Measurements from ENCODE around the gene MS4A4E. TPM values are rescaled to one million over a fixed set of nuclear protein-coding genes. Genes with fewer than 3 reads are reported as not detected.
A peak's percentile ranks its signal among the peaks of the same experiment; 100 is the strongest.

The MS4A4E gene
- total RNA-seq, 2 experiments from 2014 or later, result not detected

DNA sequence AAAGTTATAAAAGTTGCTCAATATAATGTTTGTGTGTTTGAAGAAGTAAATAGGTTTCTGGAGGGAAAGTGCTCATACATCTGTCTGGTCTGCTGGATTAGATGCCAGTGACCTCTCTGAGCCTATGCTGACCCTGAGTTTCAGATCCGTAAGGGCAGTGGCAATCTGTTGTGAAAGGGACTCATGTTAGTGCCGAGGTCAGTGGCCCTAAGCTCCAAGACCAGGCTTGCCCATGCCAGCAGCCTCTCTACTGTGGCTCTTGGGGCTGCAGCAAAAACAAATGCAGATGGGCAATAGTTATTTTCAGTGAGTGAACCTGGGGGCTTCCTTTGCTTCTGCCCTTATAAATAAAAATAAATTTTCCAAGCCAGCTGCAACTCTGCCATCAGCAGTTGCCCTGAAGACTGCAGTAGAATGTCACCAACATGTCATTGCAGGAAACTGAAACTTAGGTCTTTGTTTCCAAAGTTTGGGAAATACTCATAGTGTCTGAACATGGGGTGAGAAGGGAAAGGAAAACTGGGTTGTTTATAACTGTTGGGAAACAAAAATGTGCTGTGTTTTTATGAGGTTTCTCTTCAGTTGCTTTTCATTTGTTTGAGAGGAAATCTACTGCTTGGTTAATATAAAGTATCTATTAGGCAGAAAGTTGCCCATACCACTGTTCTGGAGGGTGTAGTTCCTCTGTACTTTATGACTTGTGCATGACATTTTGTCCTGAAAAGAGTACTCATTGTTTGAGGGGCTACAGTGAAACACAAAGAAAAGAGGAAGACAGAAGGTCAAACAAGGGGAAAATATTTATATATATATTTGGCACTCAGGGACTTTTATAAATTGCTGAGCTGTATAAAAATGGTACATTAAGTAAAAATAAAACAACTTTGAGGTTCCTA lies 9.5 kb upstream of the MS4A4E start:
- H3K4me1 Mint-ChIP-seq, result no peaks in the 10 kb centered on the region
- no peak overlapping the region for H3K27ac Mint-ChIP-seq
- ChIA-PET POLR2A (no interaction called here), CTCF (interaction anchor here (2.1 kb wide), 1 partner anchor 12 kb away, joined by 10 read pairs; no protein-coding TSS in a partner anchor)
- H3K9me3 Mint-ChIP-seq, result peaks cover 6% of the 10 kb centered on the region
- H3K36me3 Mint-ChIP-seq (ENCODE audit: low read depth), result no peaks in the 10 kb centered on the region
- H3K27me3 Mint-ChIP-seq, result peaks cover 23% of the 10 kb centered on the region
- no peak overlapping the region for H3K4me3 Mint-ChIP-seq
- no peak for DNase-seq

DNA sequence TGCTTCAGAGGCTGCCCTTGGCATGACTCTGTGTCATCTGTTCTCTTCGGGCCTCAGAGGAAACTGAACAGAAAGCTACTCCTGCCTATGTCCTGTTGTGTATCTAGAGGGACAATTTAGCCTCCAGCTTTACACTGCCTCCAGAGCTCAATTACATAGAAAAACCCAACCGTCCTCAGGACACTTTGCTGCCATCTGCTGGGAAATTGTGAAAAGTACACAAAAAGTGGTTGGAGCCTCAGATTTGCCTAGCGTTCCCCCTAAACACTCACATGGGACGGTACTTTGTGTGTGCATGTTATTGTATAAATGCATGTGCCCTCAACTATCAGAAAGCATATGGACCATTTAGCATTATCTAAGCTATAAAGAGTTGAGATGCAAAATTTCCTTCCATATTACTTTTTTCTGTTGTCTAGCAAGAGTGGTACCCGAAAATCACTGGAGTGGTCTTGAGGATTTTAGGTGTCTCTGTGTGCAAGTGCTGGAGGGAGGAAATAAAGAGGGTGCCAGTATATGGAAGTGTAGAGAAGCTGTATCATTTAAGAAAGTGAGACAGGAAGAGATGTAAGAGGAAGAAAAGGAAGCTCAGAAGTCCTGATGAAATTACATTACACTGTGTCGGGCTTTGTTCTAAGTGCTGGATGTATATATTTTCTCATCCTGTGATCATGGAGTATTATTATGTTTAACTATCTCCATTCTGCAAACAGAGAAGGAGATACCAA lies 8.7 kb upstream of the MS4A4E start:
- H3K4me3 Mint-ChIP-seq, result no peak overlapping the region
- CTCF ChIA-PET, result interaction anchor here (1.0 to 2.1 kb wide), 3 partner anchors 13 to 168 kb away, joined by 3 to 10 read pairs (median 4); no protein-coding TSS in a partner anchor
- no peaks in the 10 kb centered on the region for H3K4me1 Mint-ChIP-seq
- peaks cover 28% of the 10 kb centered on the region for H3K27me3 Mint-ChIP-seq
- DNase-seq, result peak; percentile 28
- no peaks in the 10 kb centered on the region for H3K36me3 Mint-ChIP-seq (ENCODE audit: low read depth)
- no peak overlapping the region for H3K27ac Mint-ChIP-seq
- POLR2A ChIA-PET, result interaction anchor here (0.6 kb wide), 1 partner anchor 583 kb away, joined by 6 read pairs; the partner anchor contains the start of gene PATL1
- peaks cover 6% of the 10 kb centered on the region for H3K9me3 Mint-ChIP-seq

DNA sequence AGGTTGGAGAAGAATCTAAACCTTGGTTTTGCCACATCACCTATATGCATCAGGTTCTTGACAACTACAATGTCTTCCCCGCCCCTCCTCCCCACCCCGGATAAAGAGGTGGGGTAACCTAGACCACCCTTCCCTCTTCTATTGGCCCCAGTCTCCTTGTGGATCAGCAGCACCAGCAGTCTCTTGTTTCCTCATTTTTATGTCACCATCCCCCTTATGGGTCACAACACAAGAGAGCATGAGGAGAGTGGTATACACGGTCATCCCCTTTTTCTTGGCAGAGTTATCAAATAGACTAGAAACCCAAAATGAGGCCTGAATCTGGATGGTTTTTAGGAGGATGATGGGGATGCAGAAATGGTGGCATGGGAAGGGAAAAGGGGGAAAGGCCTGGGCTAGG lies 1.2 kb downstream of the MS4A4E start:
- Mint-ChIP-seq H3K27me3 (peaks cover 20% of the 10 kb centered on the region), H3K4me3 (no peak overlapping the region)

DNA sequence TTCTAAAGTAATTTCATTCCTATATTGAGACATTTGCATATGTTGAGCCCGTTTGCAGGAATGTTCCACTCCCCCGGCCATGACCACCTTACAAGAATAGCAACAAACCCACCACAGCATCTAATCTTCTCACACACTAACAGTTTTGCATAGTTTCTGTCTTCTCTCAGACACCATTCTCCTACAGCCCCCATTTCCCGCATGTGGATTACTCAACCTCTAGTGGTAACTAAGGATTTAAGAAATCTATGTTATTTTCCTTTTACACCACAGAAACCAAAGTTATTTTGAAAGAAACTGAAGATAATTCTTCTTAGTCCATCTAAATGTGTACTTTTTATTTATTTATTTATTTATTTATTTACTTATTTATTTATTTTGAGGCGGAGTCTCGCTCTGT lies 2.3 kb downstream of the MS4A4E start:
- DNase-seq, result no peak
- Mint-ChIP-seq H3K9me3 (no peaks in the 10 kb centered on the region), H3K36me3 (ENCODE audit: low read depth) (no peaks in the 10 kb centered on the region), H3K4me1 (no peaks in the 10 kb centered on the region), H3K27me3 (peaks cover 15% of the 10 kb centered on the region), H3K27ac (no peak overlapping the region), H3K4me3 (no peak overlapping the region)
- POLR2A ChIA-PET, result no interaction called here
- CTCF ChIA-PET, result no interaction called here

More for the DNA sequence above, 1.2 kb downstream of the MS4A4E start:
- no peaks in the 10 kb centered on the region for H3K36me3 Mint-ChIP-seq (ENCODE audit: low read depth)
- ChIA-PET POLR2A (no interaction called here), CTCF (no interaction called here)
- no peak overlapping the region for H3K27ac Mint-ChIP-seq
- no peak for DNase-seq
- no peaks in the 10 kb centered on the region for H3K9me3 Mint-ChIP-seq
- no peaks in the 10 kb centered on the region for H3K4me1 Mint-ChIP-seq

DNA sequence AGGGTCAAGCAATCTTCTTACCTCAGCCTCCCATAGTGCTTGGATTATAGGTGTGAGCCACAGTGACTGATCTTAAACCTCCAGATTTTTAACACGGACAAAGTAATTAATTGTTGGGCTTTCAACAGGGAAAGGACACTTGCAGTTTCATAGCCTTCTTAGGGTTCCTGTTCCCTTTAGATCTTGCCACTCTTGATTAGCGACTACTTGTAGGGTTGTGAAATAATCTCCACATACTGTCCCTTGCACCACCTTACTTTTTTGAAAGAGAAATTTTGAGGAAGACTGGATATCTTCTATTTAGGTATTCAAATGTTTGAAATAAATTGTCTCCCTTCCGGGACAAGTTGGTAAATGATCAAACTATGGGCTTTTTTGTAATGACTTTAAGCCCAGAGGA lies 7.6 kb downstream of the MS4A4E start:
- Mint-ChIP-seq H3K4me1 (no peaks in the 10 kb centered on the region), H3K4me3 (no peak overlapping the region), H3K27ac (no peak overlapping the region), H3K36me3 (ENCODE audit: low read depth) (no peaks in the 10 kb centered on the region), H3K9me3 (no peaks in the 10 kb centered on the region), H3K27me3 (peaks cover 15% of the 10 kb centered on the region)
- DNase-seq, result no peak
- ChIA-PET CTCF (no interaction called here), POLR2A (no interaction called here)

DNA sequence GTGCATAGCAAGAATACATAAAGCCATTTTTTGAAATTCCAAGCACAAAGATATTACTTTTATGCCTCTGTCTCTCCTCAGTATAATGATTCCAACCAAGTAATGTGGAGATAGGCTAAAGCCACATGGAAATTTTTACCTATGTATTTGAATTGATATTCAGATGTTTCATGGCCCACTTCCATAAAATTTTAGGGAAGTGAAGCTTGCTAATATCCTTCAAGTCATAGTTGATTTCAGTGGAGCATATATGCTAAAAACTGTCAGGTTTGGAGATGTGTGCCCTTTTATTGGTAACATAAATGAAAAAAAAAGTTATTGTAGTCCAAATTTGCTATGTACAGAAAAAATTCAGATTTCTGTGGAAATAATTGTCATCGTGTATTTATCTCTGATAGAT lies 12.3 kb downstream of the MS4A4E start:
- H3K9me3 Mint-ChIP-seq, result no peaks in the 10 kb centered on the region
- no peaks in the 10 kb centered on the region for H3K36me3 Mint-ChIP-seq (ENCODE audit: low read depth)
- ChIA-PET POLR2A (no interaction called here), CTCF (no interaction called here)
- no peak for DNase-seq
- H3K27ac Mint-ChIP-seq, result no peak overlapping the region
- H3K27me3 Mint-ChIP-seq, result peaks cover 8% of the 10 kb centered on the region
- H3K4me1 Mint-ChIP-seq, result no peaks in the 10 kb centered on the region
- no peak overlapping the region for H3K4me3 Mint-ChIP-seq

DNA sequence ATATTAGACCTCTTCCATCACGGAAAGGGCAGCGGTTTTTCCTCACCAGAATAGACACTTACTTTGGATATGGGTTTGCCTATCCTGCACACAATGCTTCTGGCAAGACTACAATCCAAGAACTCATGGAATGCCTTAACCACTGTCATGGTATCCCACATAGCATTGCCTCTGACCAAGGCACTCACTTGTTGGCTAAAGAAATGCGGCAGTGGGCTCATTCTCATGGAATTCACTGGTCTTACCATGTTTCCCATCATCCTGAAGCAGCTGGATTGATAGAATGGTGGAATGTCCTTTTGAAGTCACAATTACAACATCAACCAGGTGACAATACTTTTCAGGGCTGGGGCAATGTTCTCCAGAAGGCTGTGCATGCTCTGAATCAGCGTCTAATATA lies 20.8 kb downstream of the MS4A4E start:
- H3K4me3 Mint-ChIP-seq, result no peak overlapping the region
- H3K27ac Mint-ChIP-seq, result no peak overlapping the region
- POLR2A ChIA-PET, result no interaction called here

DNA sequence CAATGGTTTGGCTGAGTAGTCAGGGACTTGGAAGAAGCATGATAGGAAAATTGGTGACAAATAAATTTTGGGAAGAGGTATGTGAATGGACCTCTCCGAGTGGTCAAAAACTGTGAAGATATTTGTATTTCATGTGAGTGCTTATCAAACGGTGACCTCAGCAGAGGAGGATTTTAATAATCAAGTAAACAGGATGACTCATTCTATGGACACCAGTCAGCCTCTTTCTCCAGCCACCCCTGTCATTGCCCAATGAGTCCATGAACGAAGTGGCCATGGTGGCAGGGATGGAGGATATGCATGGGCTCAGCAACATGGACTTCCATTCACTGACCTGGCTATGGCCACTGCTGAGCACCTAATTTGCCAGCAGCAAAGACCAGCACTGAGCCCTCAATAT lies 21.2 kb downstream of the MS4A4E start:
- Mint-ChIP-seq H3K4me3 (no peak overlapping the region), H3K36me3 (ENCODE audit: low read depth) (no peaks in the 10 kb centered on the region), H3K27me3 (peaks cover under 1% of the 10 kb centered on the region), H3K9me3 (no peaks in the 10 kb centered on the region), H3K27ac (no peak overlapping the region), H3K4me1 (no peaks in the 10 kb centered on the region)
- CTCF ChIA-PET, result no interaction called here
- POLR2A ChIA-PET, result no interaction called here
- DNase-seq, result no peak

More for the DNA sequence above, 20.8 kb downstream of the MS4A4E start:
- H3K27me3 Mint-ChIP-seq, result no peaks in the 10 kb centered on the region
- no peaks in the 10 kb centered on the region for H3K36me3 Mint-ChIP-seq (ENCODE audit: low read depth)
- no peaks in the 10 kb centered on the region for H3K4me1 Mint-ChIP-seq
- no peak for DNase-seq
- no peaks in the 10 kb centered on the region for H3K9me3 Mint-ChIP-seq
- CTCF ChIA-PET, result no interaction called here

DNA sequence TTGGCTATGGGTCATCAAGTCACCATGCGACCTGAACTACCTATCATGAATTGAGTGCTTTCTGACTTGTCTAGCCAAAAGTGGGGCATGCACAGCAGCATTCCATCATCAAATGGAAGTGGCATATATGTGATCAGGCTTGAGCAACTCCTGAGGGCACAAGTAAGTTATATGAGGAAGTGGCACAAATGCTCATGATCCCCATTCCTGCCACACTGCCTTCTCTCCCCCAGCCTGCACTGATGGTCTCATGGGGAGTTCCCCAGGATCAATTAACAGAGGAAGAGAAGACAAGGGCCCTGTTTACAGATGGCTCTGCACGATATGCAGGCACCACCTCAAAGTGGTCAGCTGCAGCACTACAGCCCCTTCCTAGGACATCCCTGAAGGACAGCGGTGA lies 21.8 kb downstream of the MS4A4E start:
- ChIA-PET CTCF (no interaction called here), POLR2A (no interaction called here)
- Mint-ChIP-seq H3K36me3 (ENCODE audit: low read depth) (no peaks in the 10 kb centered on the region), H3K4me3 (no peak overlapping the region), H3K27ac (no peak overlapping the region), H3K9me3 (no peaks in the 10 kb centered on the region), H3K4me1 (no peaks in the 10 kb centered on the region), H3K27me3 (peaks cover 4% of the 10 kb centered on the region)
- DNase-seq, result no peak

DNA sequence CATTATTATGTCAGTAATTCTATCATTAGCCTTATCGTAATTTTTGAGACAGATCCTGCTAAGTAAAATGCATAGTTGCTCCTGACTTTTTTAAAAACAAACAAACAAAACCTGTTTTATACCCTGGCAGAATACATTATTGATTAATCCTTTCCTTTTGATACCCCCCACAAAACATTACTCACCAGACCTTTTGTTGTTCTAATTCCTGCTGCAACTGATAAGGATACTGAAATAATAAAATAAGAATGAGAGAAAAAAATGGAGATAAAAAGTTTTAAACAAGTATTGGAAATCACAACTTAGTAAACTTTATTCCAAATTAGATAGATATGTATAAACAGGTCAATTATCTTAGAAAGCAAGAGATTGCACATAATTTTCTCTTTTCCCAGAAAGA lies 28.6 kb downstream of the MS4A4E start:
- no peak for DNase-seq
- Mint-ChIP-seq H3K27me3 (peaks cover 10% of the 10 kb centered on the region), H3K27ac (no peak overlapping the region), H3K4me1 (no peaks in the 10 kb centered on the region), H3K9me3 (no peaks in the 10 kb centered on the region), H3K4me3 (no peak overlapping the region), H3K36me3 (ENCODE audit: low read depth) (no peaks in the 10 kb centered on the region)
- ChIA-PET CTCF (no interaction called here), POLR2A (no interaction called here)

DNA sequence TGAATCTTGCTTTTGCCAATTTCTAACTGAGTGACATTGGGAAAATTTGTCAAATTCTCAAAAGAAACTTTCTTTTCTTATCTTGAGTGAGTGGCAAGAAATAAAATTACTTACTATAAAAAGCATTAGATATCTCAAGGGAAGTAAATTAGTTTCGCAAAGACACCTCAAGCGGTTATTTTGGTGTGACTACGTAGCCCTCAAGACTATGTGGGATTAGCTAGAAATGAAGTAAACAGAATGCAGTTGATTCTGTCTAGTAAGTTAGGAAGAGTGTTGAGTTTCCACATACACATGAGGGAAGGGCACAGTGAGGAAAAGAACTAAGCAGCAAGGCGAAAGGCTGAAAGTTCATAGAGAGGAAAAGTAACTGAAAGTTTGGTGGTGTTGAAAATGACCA lies 31.7 kb downstream of the MS4A4E start:
- POLR2A ChIA-PET, result no interaction called here
- Mint-ChIP-seq H3K27me3 (peaks cover 6% of the 10 kb centered on the region), H3K36me3 (ENCODE audit: low read depth) (no peaks in the 10 kb centered on the region), H3K4me1 (no peaks in the 10 kb centered on the region), H3K4me3 (no peak overlapping the region), H3K27ac (no peak overlapping the region), H3K9me3 (no peaks in the 10 kb centered on the region)
- no peak for DNase-seq
- CTCF ChIA-PET, result no interaction called here

DNA sequence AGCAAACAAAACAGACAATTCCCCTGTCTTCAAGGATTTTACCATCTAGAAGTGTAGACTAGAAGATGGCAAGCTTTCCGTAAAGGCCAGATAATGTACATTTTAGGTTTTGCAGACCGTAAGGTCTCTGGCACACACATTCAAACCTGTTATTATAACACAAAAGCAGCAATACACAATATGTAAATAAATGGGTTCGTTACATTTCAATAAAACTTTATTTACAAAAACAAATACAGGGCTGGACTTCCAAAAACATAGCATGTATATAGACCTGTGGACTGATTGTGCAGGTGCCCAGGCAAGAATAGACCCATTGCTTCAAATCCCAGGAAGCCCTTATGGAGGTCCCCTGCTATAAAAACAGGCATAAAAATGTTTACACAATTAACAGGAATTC lies 33.0 kb downstream of the MS4A4E start:
- no peak for DNase-seq
- no peak overlapping the region for H3K4me3 Mint-ChIP-seq
- peaks cover 3% of the 10 kb centered on the region for H3K27me3 Mint-ChIP-seq
- H3K4me1 Mint-ChIP-seq, result no peaks in the 10 kb centered on the region
- CTCF ChIA-PET, result interaction anchor here (1.1 kb wide), 1 partner anchor 58 kb away, joined by 3 read pairs; no protein-coding TSS in a partner anchor
- POLR2A ChIA-PET, result no interaction called here
- no peaks in the 10 kb centered on the region for H3K9me3 Mint-ChIP-seq
- no peak overlapping the region for H3K27ac Mint-ChIP-seq
- H3K36me3 Mint-ChIP-seq (ENCODE audit: low read depth), result no peaks in the 10 kb centered on the region

DNA sequence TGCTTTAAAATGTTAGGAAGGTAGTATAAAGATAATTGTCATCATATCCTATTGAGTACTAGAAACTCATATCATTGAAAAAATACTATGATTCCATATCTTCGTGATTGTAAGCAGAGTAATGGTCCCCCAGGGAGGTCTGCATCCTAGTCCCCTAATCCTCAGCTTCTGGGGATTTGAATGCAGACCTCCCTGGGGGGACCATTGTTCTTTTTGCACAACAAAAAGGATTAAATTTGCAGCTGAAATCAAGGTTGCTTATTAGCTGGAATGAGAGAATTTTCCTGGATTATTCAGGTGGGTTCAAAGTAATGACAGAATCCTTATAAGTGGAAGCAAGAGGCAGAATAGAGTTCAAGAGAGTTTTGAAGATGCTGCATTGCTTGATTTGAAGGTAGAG lies 34.0 kb downstream of the MS4A4E start:
- POLR2A ChIA-PET, result no interaction called here

More for the DNA sequence above, 34.0 kb downstream of the MS4A4E start:
- CTCF ChIA-PET, result no interaction called here
- Mint-ChIP-seq H3K27me3 (peaks cover 3% of the 10 kb centered on the region), H3K9me3 (no peaks in the 10 kb centered on the region), H3K27ac (no peak overlapping the region), H3K36me3 (ENCODE audit: low read depth) (no peaks in the 10 kb centered on the region), H3K4me1 (no peaks in the 10 kb centered on the region), H3K4me3 (no peak overlapping the region)
- DNase-seq, result no peak
